ENCODE data around the gene PCMT1. TPM values are rescaled to one million over a fixed set of nuclear protein-coding genes. Genes with fewer than 3 reads are reported as not detected.

PCMT1 gene
- total RNA-seq, 2 experiments from 2014 or later = 14.4 to 15.7 TPM

GRCh38 chr6:149821492-149821891 is 72.0 kb downstream of the PCMT1 start:
- TF ChIP-seq, protein P1, sequence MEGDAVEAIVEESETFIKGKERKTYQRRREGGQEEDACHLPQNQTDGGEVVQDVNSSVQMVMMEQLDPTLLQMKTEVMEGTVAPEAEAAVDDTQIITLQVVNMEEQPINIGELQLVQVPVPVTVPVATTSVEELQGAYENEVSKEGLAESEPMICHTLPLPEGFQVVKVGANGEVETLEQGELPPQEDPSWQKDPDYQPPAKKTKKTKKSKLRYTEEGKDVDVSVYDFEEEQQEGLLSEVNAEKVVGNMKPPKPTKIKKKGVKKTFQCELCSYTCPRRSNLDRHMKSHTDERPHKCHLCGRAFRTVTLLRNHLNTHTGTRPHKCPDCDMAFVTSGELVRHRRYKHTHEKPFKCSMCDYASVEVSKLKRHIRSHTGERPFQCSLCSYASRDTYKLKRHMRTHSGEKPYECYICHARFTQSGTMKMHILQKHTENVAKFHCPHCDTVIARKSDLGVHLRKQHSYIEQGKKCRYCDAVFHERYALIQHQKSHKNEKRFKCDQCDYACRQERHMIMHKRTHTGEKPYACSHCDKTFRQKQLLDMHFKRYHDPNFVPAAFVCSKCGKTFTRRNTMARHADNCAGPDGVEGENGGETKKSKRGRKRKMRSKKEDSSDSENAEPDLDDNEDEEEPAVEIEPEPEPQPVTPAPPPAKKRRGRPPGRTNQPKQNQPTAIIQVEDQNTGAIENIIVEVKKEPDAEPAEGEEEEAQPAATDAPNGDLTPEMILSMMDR (IDR thresholded peaks at IDR 0.05) = no peak
- Mint-ChIP-seq H3K27me3 (no peaks in the 10 kb centered on the region), H3K4me1 (ENCODE audit: low read depth) (no peaks in the 10 kb centered on the region), H3K4me3 (no peak overlapping the region), H3K9me3 (no peaks in the 10 kb centered on the region), H3K36me3 (ENCODE audit: low read depth) (no peaks in the 10 kb centered on the region), H3K27ac (no peak overlapping the region)
- Histone ChIP-seq H3K4me1 (ENCODE audit: insufficient read depth, low read length) (no peaks in the 10 kb centered on the region), H3K9me3 (ENCODE audit: control insufficient read depth in 1 of 2, insufficient read depth in 1 of 2, low read length in 2 of 2) (no peaks in the 10 kb centered on the region), H3K4me3 (ENCODE audit: low read length) (no peak overlapping the region), H3K27ac (ENCODE audit: low read depth in 1 of 2, low read length in 2 of 2) (no peak overlapping the region), H3K36me3 (ENCODE audit: insufficient read depth, low read length) (no peaks in the 10 kb centered on the region), H3K27me3 (ENCODE audit: control insufficient read depth in 1 of 2, insufficient read depth in 2 of 2, low read length in 2 of 2) (no peaks in the 10 kb centered on the region)
- CTCF ChIA-PET = no interaction called here
- ATAC-seq (ENCODE audit: poor library complexity) (no peak), DNase-seq (no peak)
- intact Hi-C loops (cut with DNase I, micrococcal nuclease) = no loop called here
- POLR2A ChIA-PET = no interaction called here

DNA sequence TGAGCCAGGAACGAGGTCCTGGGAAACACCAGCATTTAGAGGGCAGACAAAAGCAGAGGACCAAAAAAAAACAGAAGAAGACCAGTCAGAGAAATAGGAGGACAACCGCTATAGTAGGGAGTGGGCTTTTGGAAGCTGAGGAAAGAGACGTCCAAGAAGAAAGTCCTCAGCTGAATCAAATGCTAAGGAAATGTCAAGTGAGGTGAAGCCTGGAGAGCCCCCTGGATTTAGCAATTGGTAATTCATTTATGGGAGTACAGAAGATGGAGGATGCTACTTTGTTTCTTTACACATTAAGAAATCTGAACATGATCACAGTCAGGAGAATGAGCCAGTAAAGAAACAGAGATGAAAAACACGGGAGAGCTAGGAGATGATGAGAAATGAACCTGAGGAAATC is 73.5 kb downstream of the PCMT1 start:
- no peaks in the 10 kb centered on the region for H3K9me3 Mint-ChIP-seq
- H3K4me1 Mint-ChIP-seq (ENCODE audit: low read depth) = no peaks in the 10 kb centered on the region

GRCh38 chr6:149825292-149825691 is 75.8 kb downstream of the PCMT1 start:
- Histone ChIP-seq H3K27me3 (ENCODE audit: control insufficient read depth in 1 of 2, insufficient read depth in 2 of 2, low read length in 2 of 2) (no peaks in the 10 kb centered on the region), H3K27ac (ENCODE audit: low read depth in 1 of 2, low read length in 2 of 2) (no peak overlapping the region), H3K4me3 (ENCODE audit: low read length) (no peak overlapping the region), H3K36me3 (ENCODE audit: insufficient read depth, low read length) (no peaks in the 10 kb centered on the region), H3K4me1 (ENCODE audit: insufficient read depth, low read length) (no peaks in the 10 kb centered on the region), H3K9me3 (ENCODE audit: control insufficient read depth in 1 of 2, insufficient read depth in 1 of 2, low read length in 2 of 2) (no peaks in the 10 kb centered on the region)
- H3K4me1 Mint-ChIP-seq (ENCODE audit: low read depth) = no peaks in the 10 kb centered on the region
- ChIA-PET CTCF (no interaction called here), POLR2A (no interaction called here)
- no peak overlapping the region for H3K27ac Mint-ChIP-seq
- TF ChIP-seq, protein P1 (IDR thresholded peaks at IDR 0.05) = no peak
- no peaks in the 10 kb centered on the region for H3K27me3 Mint-ChIP-seq
- no peaks in the 10 kb centered on the region for H3K9me3 Mint-ChIP-seq
- no peak overlapping the region for H3K4me3 Mint-ChIP-seq
- ATAC-seq (ENCODE audit: poor library complexity) = no peak
- no peaks in the 10 kb centered on the region for H3K36me3 Mint-ChIP-seq (ENCODE audit: low read depth)
- intact Hi-C loops (cut with DNase I, micrococcal nuclease) = no loop called here
- DNase-seq = no peak

More for the DNA sequence above, 73.5 kb downstream of the PCMT1 start:
- TF ChIP-seq, protein P1 (IDR thresholded peaks at IDR 0.05) = no peak
- Mint-ChIP-seq H3K36me3 (ENCODE audit: low read depth) (no peaks in the 10 kb centered on the region), H3K27ac (no peak overlapping the region), H3K4me3 (no peak overlapping the region), H3K27me3 (no peaks in the 10 kb centered on the region)
- CTCF ChIA-PET = interaction anchor here (0.6 kb wide), 1 partner anchor 1021 kb away, joined by 3 read pairs; no protein-coding TSS in a partner anchor
- Histone ChIP-seq H3K4me1 (ENCODE audit: insufficient read depth, low read length) (no peaks in the 10 kb centered on the region), H3K36me3 (ENCODE audit: insufficient read depth, low read length) (no peaks in the 10 kb centered on the region), H3K4me3 (ENCODE audit: low read length) (no peak overlapping the region), H3K9me3 (ENCODE audit: control insufficient read depth in 1 of 2, insufficient read depth in 1 of 2, low read length in 2 of 2) (no peaks in the 10 kb centered on the region), H3K27ac (ENCODE audit: low read depth in 1 of 2, low read length in 2 of 2) (no peak overlapping the region), H3K27me3 (ENCODE audit: control insufficient read depth in 1 of 2, insufficient read depth in 2 of 2, low read length in 2 of 2) (no peaks in the 10 kb centered on the region)
- intact Hi-C loops (cut with DNase I, micrococcal nuclease) = no loop called here
- no peak for ATAC-seq (ENCODE audit: poor library complexity)
- DNase-seq = no peak
- POLR2A ChIA-PET = no interaction called here
